Measurements from ENCODE around the gene HOXC12. TPM values are rescaled to one million over a fixed set of nuclear protein-coding genes. Genes with fewer than 3 reads are reported as not detected.

The HOXC12 gene
- total RNA-seq, 2 experiments from 2014 or later, result not detected

GRCh38 chr12:53955036-53955775, 503 bp downstream of the HOXC12 start:
- CTCF ChIA-PET (ENCODE audit: unreplicated experiment), result no interaction called here

GRCh38 chr12:53955776-53956250, 1.1 kb downstream of the HOXC12 start:
- no TSS peak for BruUV-seq (replicated peaks)
- DNase-seq (ENCODE audit: low spot score), result no peak
- no peaks in the 10 kb centered on the region for H3K9me2 ChIP-seq (ENCODE audit: insufficient read depth, low read length)
- peaks cover 6% of the 10 kb centered on the region for H3K4me1 ChIP-seq (ENCODE audit: insufficient read depth, low read length, poor library complexity, severe bottlenecking)
- no peaks in the 10 kb centered on the region; the same call in 1 of the 2 replicates for H4K20me1 ChIP-seq (ENCODE audit: insufficient read depth, low read length)
- POLR2A ChIA-PET, result no interaction called here
- H3K36me3 ChIP-seq (ENCODE audit: insufficient read depth, low read length), result no peaks in the 10 kb centered on the region
- H3K27ac ChIP-seq (ENCODE audit: low read depth, low read length, poor library complexity, severe bottlenecking), result no peak overlapping the region
- CTCF ChIA-PET (ENCODE audit: unreplicated experiment), result no interaction called here
- H3K4me2 ChIP-seq (ENCODE audit: low read length), result no peak overlapping the region
- no peak for TF ChIP-seq EZH2phosphoT487 (IDR thresholded peaks at IDR 0.05; ENCODE audit: borderline replicate concordance, low read depth, low read length)
- TF ChIP-seq CTCF (conservative IDR thresholded peaks at IDR 0.05; ENCODE audit: low read length), result no peak
- intact Hi-C loops (cut with micrococcal nuclease; ENCODE audit: unreplicated experiment), result no loop called here
- no peaks in the 10 kb centered on the region for H3K9me3 ChIP-seq (ENCODE audit: low read length)
- H2AFZ ChIP-seq (ENCODE audit: low read length), result no peak overlapping the region
- no peaks in the 10 kb centered on the region for H3K79me2 ChIP-seq (ENCODE audit: insufficient read depth, low read depth, low read length)
- no peak overlapping the region for H3K4me3 ChIP-seq (ENCODE audit: low read depth, low read length, poor library complexity, severe bottlenecking)

More at GRCh38 chr12:53955036-53955775, 503 bp downstream of the HOXC12 start:
- no peak overlapping the region for H2AFZ ChIP-seq (ENCODE audit: low read length)
- intact Hi-C loops (cut with micrococcal nuclease; ENCODE audit: unreplicated experiment), result no loop called here
- H3K9me2 ChIP-seq (ENCODE audit: insufficient read depth, low read length), result no peaks in the 10 kb centered on the region
- POLR2A ChIA-PET, result no interaction called here
- BruUV-seq (replicated peaks), result no TSS peak
- no peak overlapping the region for H3K27ac ChIP-seq (ENCODE audit: low read depth, low read length, poor library complexity, severe bottlenecking)
- H3K79me2 ChIP-seq (ENCODE audit: insufficient read depth, low read depth, low read length), result no peaks in the 10 kb centered on the region
- no peak overlapping the region for H3K4me2 ChIP-seq (ENCODE audit: low read length)
- TF ChIP-seq EZH2phosphoT487 (IDR thresholded peaks at IDR 0.05; ENCODE audit: borderline replicate concordance, low read depth, low read length) (no peak), CTCF (conservative IDR thresholded peaks at IDR 0.05; ENCODE audit: low read length) (no peak)
- no peaks in the 10 kb centered on the region; the same call in 1 of the 2 replicates for H4K20me1 ChIP-seq (ENCODE audit: insufficient read depth, low read length)
- H3K4me3 ChIP-seq (ENCODE audit: low read depth, low read length, poor library complexity, severe bottlenecking), result no peak overlapping the region
- H3K4me1 ChIP-seq (ENCODE audit: insufficient read depth, low read length, poor library complexity, severe bottlenecking), result peaks cover 6% of the 10 kb centered on the region
- H3K9me3 ChIP-seq (ENCODE audit: low read length), result no peaks in the 10 kb centered on the region
- H3K36me3 ChIP-seq (ENCODE audit: insufficient read depth, low read length), result no peaks in the 10 kb centered on the region
- DNase-seq (ENCODE audit: low spot score), result no peak

GRCh38 chr12:53956251-53956887, 1.7 kb downstream of the HOXC12 start:
- ChIA-PET POLR2A (no interaction called here), CTCF (ENCODE audit: unreplicated experiment) (no interaction called here)
- TF ChIP-seq CTCF (conservative IDR thresholded peaks at IDR 0.05; ENCODE audit: low read length) (no peak), EZH2phosphoT487 (IDR thresholded peaks at IDR 0.05; ENCODE audit: borderline replicate concordance, low read depth, low read length) (no peak)
- Histone ChIP-seq H4K20me1 (ENCODE audit: insufficient read depth, low read length) (no peaks in the 10 kb centered on the region; the same call in 1 of the 2 replicates), H3K4me3 (ENCODE audit: low read depth, low read length, poor library complexity, severe bottlenecking) (no peak overlapping the region), H3K9me2 (ENCODE audit: insufficient read depth, low read length) (no peaks in the 10 kb centered on the region), H3K27ac (ENCODE audit: low read depth, low read length, poor library complexity, severe bottlenecking) (no peak overlapping the region), H2AFZ (ENCODE audit: low read length) (no peak overlapping the region), H3K4me1 (ENCODE audit: insufficient read depth, low read length, poor library complexity, severe bottlenecking) (peaks cover 6% of the 10 kb centered on the region), H3K9me3 (ENCODE audit: low read length) (no peaks in the 10 kb centered on the region), H3K79me2 (ENCODE audit: insufficient read depth, low read depth, low read length) (no peaks in the 10 kb centered on the region), H3K36me3 (ENCODE audit: insufficient read depth, low read length) (no peaks in the 10 kb centered on the region), H3K4me2 (ENCODE audit: low read length) (no peak overlapping the region)
- BruUV-seq (replicated peaks), result no TSS peak
- intact Hi-C loops (cut with micrococcal nuclease; ENCODE audit: unreplicated experiment), result no loop called here
- DNase-seq (ENCODE audit: low spot score), result no peak

All from OCI-LY7 (cell line).